Activated T-cell treated with anti-CD3 and anti-CD28 coated beads, Interleukin-2, amount 50 U/mL, for 4 hours (primary cell): ENCODE results near the gene RTN4R. TPM values are rescaled to one million over a fixed set of nuclear protein-coding genes. Genes with fewer than 3 reads are reported as not detected.
"Not testable (repeated sequence)": the region's sequence is repeated elsewhere in the genome, so short reads cannot be mapped to it uniquely, and the experiment has no call there.

Experiments used
- ATAC-seq, 2 donors: fragments of 200-7000 bp; cut with Tn5 transposase; one replicate each; pipeline ENCODE4 v1.10.0; 2021
- DNase-seq: peaks from one replicate; pipeline ENCODE4 v3.0.0-alpha.2; 2020
- H3K27me3 Mint-ChIP-seq: one replicate; pipeline ENCODE4 v1.8.0; 2021; ENCODE audit warnings: low read depth, mixed read lengths
- H3K36me3 Mint-ChIP-seq: one replicate; pipeline ENCODE4 v1.8.0; 2022; ENCODE audit warnings: mixed read lengths; ENCODE audit not compliant: insufficient read depth
- H3K4me1 Mint-ChIP-seq: one replicate; pipeline ENCODE4 v1.8.0; 2021; ENCODE audit warnings: low read depth, mixed read lengths
- H3K4me3 Mint-ChIP-seq: one replicate; pipeline ENCODE4 v1.8.0; 2021; ENCODE audit warnings: mild to moderate bottlenecking, moderate library complexity, mixed read lengths
- H3K9me3 Mint-ChIP-seq: one replicate; pipeline ENCODE4 v1.8.0; 2021; ENCODE audit warnings: mixed read lengths
- total RNA-seq, 3 donors: library from RNA; stranded (reverse); gene quantifications; one replicate each; pipeline ENCODE4 v1.2.1, GENCODE V29; 2021

RTN4R gene
- 1 to 10 TPM in 2 of 3 donors, under 1 TPM in 1; 0.89 to 1.4 (median 1.0) TPM for total RNA-seq

DNA sequence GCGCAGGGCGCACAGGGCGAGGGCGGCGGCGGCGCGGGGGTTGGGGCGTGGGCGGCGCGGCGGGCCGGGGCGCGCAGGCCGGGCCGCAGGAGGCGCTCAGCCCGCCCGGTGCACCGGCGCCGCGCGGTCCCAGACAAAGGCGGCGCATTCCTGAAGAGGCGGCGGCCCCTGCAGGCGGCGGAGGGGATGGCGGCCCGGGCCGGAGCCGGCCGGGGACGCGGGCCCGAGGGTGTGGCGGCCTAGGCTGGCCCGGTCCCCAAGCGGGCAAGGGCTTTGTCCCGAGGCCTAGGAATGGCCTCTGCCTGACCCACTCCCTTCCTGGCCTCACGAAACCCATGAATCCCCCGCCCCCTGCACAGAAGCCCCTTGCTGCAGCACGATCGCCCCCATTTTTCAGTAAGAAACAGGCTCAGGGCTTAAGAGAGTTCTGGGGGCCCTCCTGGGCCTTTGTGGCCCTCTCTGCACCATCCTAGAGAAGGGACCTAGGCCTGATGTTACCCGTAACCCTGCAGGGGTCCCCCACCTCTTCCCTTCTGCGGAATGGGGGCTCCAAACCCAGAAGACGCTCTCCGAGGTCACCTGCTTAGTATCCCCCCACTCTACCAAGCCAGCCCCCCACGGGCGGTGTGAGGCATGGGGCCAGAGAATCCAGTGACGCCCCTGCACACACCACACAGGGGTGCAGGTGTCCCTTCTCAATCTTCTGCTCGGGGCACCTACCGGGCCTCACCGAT, at the start of gene RTN4R:
RTN4R (minus strand) TSS at position 40 of the 734 bp plus-strand sequence. CDS start 226 bp downstream, outside the sequence.
- no peaks in the 10 kb centered on the region for H3K36me3 Mint-ChIP-seq
- DNase-seq (peak; percentile 32), ATAC-seq (peak; percentile 88)
- no peaks in the 10 kb centered on the region for H3K9me3 Mint-ChIP-seq
- peaks cover 5% of the 10 kb centered on the region for H3K4me1 Mint-ChIP-seq
- H3K27me3 Mint-ChIP-seq, result no peaks in the 10 kb centered on the region
- H3K4me3 Mint-ChIP-seq, result peak within 1 kb of the TSS; percentile 71

DNA sequence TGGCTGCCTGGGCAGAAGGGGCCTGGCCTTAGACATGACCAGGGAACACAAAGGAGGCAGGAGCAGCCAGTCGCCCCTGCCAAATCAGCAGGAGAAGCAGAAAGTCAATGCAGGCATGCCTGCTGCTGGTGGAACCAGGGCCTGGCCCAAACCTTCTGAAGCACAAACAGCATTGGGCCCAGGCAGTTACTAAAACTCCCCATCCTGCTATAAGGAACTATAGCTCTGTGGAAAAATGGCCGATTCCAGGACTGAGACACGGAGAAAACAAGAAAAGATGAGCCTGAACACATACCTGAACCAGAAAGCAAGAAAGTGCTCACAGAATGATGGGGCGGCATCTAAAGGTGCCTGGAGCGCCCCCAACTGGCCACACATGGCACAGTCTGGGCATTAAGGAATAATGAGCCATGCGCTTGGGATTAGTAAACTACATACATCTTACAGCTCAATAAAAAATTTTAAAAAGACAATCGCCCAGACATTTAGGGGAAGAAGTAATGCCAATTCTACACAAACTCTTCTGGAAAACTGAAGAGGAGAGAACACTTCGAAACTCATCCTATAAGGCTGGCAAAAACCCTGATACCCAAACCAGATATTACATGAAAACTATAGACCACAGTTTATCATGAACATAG, 49.4 kb upstream of the RTN4R start:
- ATAC-seq, DNase-seq: not testable (repeated sequence)

DNA sequence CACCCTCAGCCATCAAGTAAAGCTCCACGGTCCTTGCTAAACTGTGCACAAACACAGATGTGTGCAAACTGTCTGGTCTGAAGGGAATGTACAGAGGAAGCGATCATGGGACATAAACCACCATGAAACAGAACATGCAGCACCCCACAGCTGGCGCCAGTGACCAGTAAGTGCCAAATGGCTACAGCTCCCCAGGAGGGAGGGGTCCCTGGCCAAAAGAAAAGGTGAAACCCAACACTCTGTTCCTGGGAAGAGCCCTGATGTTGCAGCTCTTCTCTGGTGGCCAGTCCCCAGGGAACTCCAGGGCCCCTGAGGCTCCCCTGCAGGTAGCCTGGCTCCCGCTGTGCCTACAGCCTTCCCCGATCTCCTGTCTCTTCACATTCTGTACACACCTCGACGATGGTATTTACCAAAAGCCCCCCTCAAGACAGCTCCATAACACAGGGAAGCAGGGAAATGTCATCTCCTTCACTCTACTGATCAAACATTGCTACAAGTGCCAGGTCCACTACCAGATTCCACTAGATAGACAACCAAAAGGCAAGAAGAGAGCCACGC, 48.8 kb upstream of the RTN4R start:
- H3K4me3 Mint-ChIP-seq, result no peak overlapping the region
- DNase-seq (no peak), ATAC-seq (no peak)
- H3K9me3 Mint-ChIP-seq, result no peaks in the 10 kb centered on the region
- no peaks in the 10 kb centered on the region for H3K27me3 Mint-ChIP-seq
- peaks cover 39% of the 10 kb centered on the region for H3K4me1 Mint-ChIP-seq
- H3K36me3 Mint-ChIP-seq, result no peaks in the 10 kb centered on the region

More for the DNA sequence above, 49.4 kb upstream of the RTN4R start:
- Mint-ChIP-seq H3K4me1 (peaks cover 42% of the 10 kb centered on the region), H3K4me3 (peak overlapping the region; percentile 92)
- H3K36me3 Mint-ChIP-seq, H3K9me3 Mint-ChIP-seq, H3K27me3 Mint-ChIP-seq: not testable (repeated sequence)

DNA sequence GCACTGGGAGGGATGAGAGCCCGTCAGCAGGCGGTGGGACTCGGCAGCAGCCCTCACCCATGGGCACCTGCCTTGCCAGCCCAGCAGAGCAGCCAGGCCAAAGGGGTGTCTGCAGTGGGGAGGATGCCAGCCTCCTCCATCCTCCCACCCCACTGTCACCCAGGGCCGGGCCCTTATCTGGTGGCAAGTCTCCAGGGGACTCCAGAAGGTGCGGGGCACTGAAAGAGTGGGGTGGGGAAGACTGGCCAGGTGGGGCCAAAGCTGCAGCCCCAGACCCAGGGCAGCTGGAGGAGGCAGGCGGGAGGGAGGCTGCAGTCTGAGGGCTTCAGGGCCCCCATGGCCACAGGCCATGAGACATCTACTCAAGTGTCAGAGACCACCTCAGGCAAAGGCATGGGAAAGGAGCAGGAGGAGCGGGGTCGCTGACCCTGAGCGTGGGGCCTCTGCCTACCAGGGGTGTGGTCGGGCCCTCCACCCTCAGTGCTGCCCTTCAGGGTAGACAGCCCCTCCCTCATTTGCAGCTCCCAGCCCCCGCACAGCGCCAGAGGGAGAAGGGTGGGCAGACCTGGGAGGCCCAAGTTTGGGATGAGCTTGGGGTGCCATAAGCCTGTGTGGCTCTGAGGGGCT, 48.2 kb upstream of the RTN4R start:
- Mint-ChIP-seq H3K4me1 (peaks cover 33% of the 10 kb centered on the region), H3K9me3 (no peaks in the 10 kb centered on the region), H3K27me3 (no peaks in the 10 kb centered on the region), H3K4me3 (no peak overlapping the region), H3K36me3 (no peaks in the 10 kb centered on the region)
- no peak for DNase-seq
- ATAC-seq, result no peak

DNA sequence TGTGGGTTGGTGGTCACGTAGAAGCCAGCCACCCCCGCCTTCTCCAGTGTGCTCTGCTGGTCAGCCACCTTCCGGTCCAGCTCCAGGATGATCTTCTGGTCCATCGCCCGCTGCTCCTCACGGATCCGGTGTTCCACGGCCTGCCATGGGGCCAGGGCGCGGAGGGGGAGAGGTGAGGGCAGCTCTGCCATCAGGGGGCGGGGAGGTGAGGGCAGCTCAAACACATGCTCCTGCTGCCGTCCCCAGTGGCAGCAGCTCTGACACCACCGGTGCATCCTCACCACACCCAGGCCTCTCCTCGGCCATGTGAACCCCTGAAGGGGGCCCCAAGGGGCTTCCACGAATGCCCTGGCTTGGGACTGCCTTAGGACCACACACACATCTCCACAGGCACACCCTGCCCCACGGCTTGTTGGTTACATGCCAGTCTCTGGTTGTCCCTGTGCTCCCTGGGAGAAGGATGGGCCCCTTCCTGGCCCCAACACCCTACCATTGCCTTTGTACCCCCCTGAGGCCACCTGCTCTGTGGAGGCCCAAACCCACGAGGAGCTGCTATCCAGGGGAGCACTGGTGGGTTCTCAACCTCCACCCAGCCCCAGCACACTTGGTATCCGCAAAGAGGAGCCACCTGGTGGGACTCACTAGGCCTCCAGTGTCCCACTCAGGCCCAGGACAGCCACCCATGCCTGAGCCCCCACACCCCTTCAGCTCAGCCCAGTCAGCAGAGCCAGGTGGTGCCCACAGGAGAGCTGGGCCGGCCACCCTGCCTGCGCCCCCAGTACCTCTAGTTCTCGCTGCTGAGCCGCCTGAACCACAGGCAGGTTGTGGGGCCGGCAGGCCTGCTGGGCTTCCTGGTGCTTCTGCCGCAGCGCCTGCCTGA, 47.5 kb upstream of the RTN4R start:
- Mint-ChIP-seq H3K4me3 (no peak overlapping the region), H3K4me1 (peaks cover 26% of the 10 kb centered on the region), H3K36me3 (no peaks in the 10 kb centered on the region), H3K27me3 (no peaks in the 10 kb centered on the region), H3K9me3 (no peaks in the 10 kb centered on the region)
- ATAC-seq (no peak), DNase-seq (no peak)

DNA sequence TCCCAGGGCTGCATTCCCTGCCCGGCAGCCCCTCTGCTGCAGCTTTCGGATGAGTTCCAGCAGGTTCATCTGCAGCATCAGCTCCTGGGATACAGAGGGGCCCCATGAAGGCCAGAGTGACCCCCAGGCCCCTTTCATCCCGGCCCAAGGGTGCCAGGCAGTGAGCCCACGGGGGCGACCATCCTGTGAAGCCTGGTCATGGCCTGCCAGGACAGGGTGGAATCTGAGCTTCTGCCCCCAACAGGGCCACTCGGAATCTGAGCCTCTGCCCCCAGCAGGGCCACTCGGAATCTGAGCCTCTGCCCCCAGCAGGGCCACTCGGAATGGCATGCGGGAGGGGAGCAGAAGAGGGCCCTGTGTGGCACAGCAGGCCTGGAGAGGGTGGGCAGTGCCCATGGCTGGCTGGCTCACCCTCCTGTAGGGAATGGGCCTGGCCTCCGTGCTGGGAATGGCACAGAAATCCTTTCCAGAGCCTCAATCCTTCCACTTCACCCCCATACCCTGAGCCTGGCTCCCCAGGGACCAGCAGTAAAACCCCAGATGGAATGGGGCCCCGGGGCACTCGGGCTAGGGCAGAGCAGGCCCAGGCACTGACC, 46.7 kb upstream of the RTN4R start:
- ATAC-seq, H3K4me3 Mint-ChIP-seq, H3K27me3 Mint-ChIP-seq, H3K36me3 Mint-ChIP-seq, DNase-seq, H3K9me3 Mint-ChIP-seq: not testable (repeated sequence)
- peaks cover 24% of the 10 kb centered on the region for H3K4me1 Mint-ChIP-seq

DNA sequence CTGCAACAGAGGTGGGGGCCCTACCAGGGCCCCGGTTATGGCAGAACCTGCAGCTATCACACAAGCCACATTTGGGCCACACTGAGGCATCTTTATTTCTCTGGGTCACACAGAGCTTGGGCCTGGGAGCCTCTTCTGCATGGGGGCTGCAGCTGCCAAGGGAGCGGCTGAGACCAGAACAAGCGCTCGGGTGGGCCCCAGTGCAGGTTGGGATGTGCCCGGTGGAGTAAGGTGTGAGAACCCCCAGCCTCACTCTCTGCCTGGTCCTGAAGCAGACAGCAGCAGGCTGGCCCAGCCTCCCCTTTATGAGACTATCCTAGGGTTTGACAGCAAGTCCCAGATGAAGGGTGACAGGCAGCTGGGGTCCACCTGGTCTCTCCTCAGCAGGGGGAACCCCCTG, 46.1 kb upstream of the RTN4R start:
- ATAC-seq, DNase-seq: not testable (repeated sequence)

DNA sequence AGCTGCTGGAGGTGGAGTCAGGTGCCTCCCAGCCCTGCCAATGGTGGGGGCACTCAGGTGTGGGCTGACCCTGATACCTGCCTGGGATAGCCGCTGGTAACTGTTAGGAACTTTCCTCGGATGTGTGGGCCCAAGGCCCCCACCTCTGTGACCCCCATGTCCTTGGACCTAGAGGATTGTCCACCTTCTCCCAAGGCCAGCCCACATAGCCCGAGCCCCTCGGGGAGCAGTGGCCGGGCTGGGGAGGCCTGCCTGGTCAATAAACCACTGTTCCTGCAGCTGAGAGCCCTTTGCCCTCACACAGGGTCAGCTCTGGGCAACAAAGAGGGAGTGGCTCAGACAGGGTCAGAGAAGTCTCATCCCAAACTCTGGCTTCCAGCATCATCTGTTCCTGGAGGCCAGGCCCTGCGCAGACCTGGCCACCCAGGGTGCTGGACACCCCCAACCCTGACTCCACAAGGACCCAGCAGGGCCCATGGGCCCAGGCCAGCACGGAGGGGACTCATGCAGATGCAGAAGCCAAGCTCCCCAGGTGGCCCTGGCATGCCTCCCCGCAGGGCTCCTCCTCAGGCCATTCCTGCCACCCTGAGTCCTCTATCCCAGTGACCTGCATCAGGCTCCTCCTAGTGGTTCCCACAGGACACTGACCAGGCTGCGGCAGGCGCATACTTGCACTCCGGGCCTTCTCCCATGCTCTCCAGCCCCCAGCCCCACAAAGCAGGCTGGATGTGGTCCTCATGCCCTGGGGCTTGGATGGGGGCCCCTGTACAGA, 45.4 kb upstream of the RTN4R start:
- not testable (repeated sequence) for DNase-seq

More for the DNA sequence above, 46.1 kb upstream of the RTN4R start:
- H3K9me3 Mint-ChIP-seq, H3K27me3 Mint-ChIP-seq, H3K4me3 Mint-ChIP-seq, H3K36me3 Mint-ChIP-seq: not testable (repeated sequence)
- peaks cover 21% of the 10 kb centered on the region for H3K4me1 Mint-ChIP-seq

DNA sequence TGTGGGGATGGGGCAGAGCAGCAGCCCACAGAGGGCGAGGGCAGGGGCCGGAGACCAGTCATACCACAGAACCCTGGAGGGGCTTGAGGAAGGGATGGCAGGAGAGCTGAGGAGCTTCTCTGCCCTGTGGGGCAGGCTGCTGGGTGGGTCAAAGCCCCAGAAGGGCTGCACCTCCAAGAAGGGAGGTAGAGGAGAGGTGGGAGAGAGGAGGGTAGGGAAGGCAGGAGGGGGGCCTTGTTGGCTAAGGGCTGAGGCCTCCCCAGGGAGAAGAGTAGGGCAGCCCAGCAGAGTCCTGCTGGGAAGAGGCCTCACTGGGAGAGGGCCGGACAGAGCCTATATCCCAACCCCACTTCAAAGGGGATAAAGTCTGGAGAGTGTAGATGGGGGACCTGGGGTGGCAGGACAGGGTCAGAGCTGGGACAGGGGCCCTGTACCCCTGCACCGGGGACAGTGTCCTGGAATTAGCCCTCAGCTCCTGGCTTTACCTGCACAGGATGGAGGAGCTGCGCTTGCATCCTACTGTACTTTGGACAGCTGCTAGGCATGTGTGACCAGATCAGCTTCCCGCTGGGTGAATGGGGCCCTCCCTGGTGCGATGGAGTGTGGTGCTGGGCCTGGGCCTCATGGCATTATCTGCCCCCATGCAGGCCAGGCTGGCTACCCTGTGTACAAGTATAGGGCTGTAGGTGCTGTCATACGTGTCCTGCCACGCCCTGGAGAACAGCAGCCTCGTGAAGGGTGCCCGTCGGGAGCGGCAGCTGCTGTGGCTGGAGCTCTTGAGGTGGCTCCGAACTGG, 44.5 kb upstream of the RTN4R start:
- no peaks in the 10 kb centered on the region for H3K27me3 Mint-ChIP-seq
- no peak overlapping the region for H3K4me3 Mint-ChIP-seq
- H3K9me3 Mint-ChIP-seq, result no peaks in the 10 kb centered on the region
- peaks cover 7% of the 10 kb centered on the region for H3K4me1 Mint-ChIP-seq
- ATAC-seq, result no peak
- no peaks in the 10 kb centered on the region for H3K36me3 Mint-ChIP-seq
- DNase-seq, result no peak

More for the DNA sequence above, 45.4 kb upstream of the RTN4R start:
- not testable (repeated sequence) for H3K9me3 Mint-ChIP-seq, H3K27me3 Mint-ChIP-seq, ATAC-seq, H3K36me3 Mint-ChIP-seq, H3K4me3 Mint-ChIP-seq
- peaks cover 16% of the 10 kb centered on the region for H3K4me1 Mint-ChIP-seq

DNA sequence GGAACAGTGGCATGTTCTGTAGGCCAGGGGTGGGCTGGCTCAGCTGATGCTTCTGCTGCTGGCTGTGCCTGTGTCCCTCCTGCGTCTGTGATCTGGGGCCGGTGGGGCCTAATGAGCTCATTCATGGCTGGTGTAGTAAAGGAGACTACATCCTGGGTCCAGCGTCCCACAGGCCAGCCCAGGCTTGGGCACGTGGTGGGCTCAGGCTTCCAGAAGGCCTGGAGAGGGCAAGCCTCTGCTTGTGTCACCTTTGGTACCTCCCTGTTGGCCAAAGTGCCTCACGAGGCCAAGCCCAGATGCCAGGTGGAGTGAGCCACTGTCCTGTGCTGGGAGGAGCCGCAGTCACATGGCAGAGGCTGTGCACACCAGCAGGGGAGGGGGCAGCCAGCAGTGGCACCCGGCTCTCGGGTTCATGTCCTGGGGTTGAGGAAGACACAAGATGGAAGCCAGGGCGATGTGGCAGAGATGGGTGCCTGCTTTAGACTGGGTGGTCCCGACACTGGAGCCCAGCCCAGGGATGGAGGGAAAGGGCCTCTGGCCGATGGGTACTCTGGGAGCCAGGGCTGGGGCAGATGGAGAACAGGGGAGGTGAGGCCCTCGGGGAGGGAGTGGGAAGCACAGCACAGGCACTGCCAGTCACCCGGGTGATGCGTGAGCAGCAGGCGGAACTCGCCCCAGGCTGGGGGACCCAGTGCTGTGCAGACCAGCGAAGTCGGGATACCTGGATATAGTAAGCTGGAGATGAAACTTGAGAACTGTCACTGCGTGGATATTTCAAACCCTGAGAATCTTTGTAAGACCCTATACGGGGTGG, 43.3 kb upstream of the RTN4R start:
- not testable (repeated sequence) for DNase-seq, H3K36me3 Mint-ChIP-seq, ATAC-seq

DNA sequence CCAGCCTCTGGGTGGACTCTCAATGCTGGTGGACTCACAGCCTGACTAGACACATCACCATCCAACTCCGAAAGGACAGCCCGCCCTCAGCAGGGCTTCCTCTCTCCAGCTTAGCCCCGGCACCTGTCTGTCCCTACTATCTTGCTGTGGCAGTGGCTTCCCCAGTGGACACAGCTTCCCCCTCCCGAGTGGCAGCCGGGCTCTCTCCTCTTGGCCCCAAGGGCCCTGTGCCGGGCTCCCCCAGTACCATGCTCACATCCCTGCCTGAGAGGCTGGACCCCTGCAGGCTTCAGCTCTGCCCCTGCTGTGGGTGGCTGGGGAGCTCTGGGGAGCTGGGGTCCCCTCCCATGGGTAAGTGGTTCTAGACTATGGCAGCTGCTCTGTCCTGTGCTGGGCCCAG, 42.7 kb upstream of the RTN4R start:
- H3K4me3 Mint-ChIP-seq, H3K27me3 Mint-ChIP-seq, H3K36me3 Mint-ChIP-seq, DNase-seq, H3K9me3 Mint-ChIP-seq, H3K4me1 Mint-ChIP-seq, ATAC-seq: not testable (repeated sequence)

More for the DNA sequence above, 43.3 kb upstream of the RTN4R start:
- not testable (repeated sequence) for H3K27me3 Mint-ChIP-seq, H3K9me3 Mint-ChIP-seq, H3K4me1 Mint-ChIP-seq, H3K4me3 Mint-ChIP-seq

DNA sequence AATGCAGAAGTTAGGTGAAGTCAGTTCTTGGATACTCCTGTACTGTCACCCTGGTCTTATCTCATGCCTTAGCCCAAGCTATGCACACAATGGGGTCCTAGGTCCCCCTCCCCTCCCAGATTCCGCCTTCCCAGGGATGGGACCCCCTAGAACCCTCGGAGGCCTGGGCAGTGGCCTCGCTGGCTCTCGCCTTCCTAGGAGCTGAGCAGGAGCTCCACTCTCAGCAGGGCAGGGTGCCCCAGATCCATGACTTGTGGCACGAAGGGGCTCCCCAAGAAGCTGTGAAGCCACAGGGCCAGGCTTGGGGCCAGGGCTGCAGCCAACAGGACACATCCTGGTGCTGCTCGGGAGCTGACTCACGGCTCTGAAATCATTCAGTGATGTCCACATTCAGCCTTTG, 42.1 kb upstream of the RTN4R start:
- ATAC-seq, H3K9me3 Mint-ChIP-seq, H3K4me1 Mint-ChIP-seq, H3K4me3 Mint-ChIP-seq, H3K36me3 Mint-ChIP-seq, DNase-seq, H3K27me3 Mint-ChIP-seq: not testable (repeated sequence)
